Progenitor cell of endocrine pancreas (in vitro differentiated cells): ENCODE measurements around the gene RNASEH1. TPM values are rescaled to one million over a fixed set of nuclear protein-coding genes. Genes with fewer than 3 reads are reported as not detected.
A peak's percentile ranks its signal among the peaks of the same experiment; 100 is the strongest.

ENCODE experiments used
- DNase-seq: peaks from one replicate; pipeline ENCODE4 v3.0.0; 2021; ENCODE audit warnings: low spot score; ENCODE audit not compliant: unreplicated experiment
- H3K27ac Mint-ChIP-seq: 2 replicates; pipeline ENCODE4 v1.8.0; 2021; ENCODE audit warnings: mild to moderate bottlenecking, moderate library complexity, mixed read lengths
- H3K27me3 Mint-ChIP-seq: 2 replicates; pipeline ENCODE4 v1.8.0; 2021; ENCODE audit warnings: mixed read lengths
- H3K36me3 Mint-ChIP-seq: 2 replicates; pipeline ENCODE4 v1.8.0; 2022; ENCODE audit warnings: mixed read lengths; ENCODE audit not compliant: insufficient read depth
- H3K4me1 Mint-ChIP-seq: 2 replicates; pipeline ENCODE4 v1.8.0; 2021; ENCODE audit warnings: low read depth, mixed read lengths
- H3K4me3 Mint-ChIP-seq: 2 replicates; pipeline ENCODE4 v1.8.0; 2021; ENCODE audit warnings: low read depth, mild to moderate bottlenecking, moderate library complexity, mixed read lengths
- H3K9me3 Mint-ChIP-seq: 2 replicates; pipeline ENCODE4 v1.8.0; 2021; ENCODE audit warnings: low read depth, mixed read lengths
- CTCF ChIP-seq: fragments of 200-600 bp; sonication (generic); IDR thresholded peaks from one replicate; pipeline ENCODE4 v1.5.0; 2021; ENCODE audit warnings: antibody characterized with exemption, mild to moderate bottlenecking; ENCODE audit not compliant: unreplicated experiment
- total RNA-seq: library from RNA; stranded (reverse); gene quantifications from 2 replicates; pipeline ENCODE4 v1.2.1, GENCODE V29; 2021

Gene RNASEH1
- total RNA-seq, 1 donor from 2014 or later = 18.5 TPM

GRCh38 chr2:3595985-3596384 is 37.9 kb upstream of the RNASEH1 start:
- Mint-ChIP-seq H3K4me3 (no peak overlapping the region), H3K4me1 (peaks cover 8% of the 10 kb centered on the region), H3K27me3 (peaks cover 8% of the 10 kb centered on the region), H3K27ac (no peak overlapping the region), H3K9me3 (no peaks in the 10 kb centered on the region), H3K36me3 (peaks cover 9% of the 10 kb centered on the region)
- no peak for DNase-seq
- no peak for TF ChIP-seq CTCF

GRCh38 chr2:3595404-3595803 is 37.3 kb upstream of the RNASEH1 start:
- peaks cover 8% of the 10 kb centered on the region for H3K27me3 Mint-ChIP-seq
- no peak for TF ChIP-seq CTCF
- peaks cover 9% of the 10 kb centered on the region for H3K36me3 Mint-ChIP-seq
- DNase-seq = no peak
- no peak overlapping the region for H3K27ac Mint-ChIP-seq
- H3K4me1 Mint-ChIP-seq = peaks cover 8% of the 10 kb centered on the region
- H3K4me3 Mint-ChIP-seq = no peak overlapping the region
- no peaks in the 10 kb centered on the region for H3K9me3 Mint-ChIP-seq

GRCh38 chr2:3594493-3595281 is 36.6 kb upstream of the RNASEH1 start, which contains the start of gene COLEC11:
TSS of gene COLEC11 (plus strand) at chr2:3595112. CDS start at chr2:3604341, 9,229 bp downstream.
- Mint-ChIP-seq H3K4me1 (peaks cover 8% of the 10 kb centered on the region), H3K36me3 (peaks cover 10% of the 10 kb centered on the region), H3K4me3 (no peak within 1 kb of the TSS), H3K27me3 (peaks cover 8% of the 10 kb centered on the region), H3K27ac (no peak within 1 kb of the TSS), H3K9me3 (peaks cover 2% of the 10 kb centered on the region)
- peak; percentile 36 for TF ChIP-seq CTCF
- DNase-seq = no peak

- Mint-ChIP-seq H3K9me3 (peaks cover 7% of the 10 kb centered on the region), H3K4me1 (peaks cover 6% of the 10 kb centered on the region), H3K4me3 (no peak overlapping the region), H3K36me3 (peaks cover 21% of the 10 kb centered on the region), H3K27me3 (no peaks in the 10 kb centered on the region), H3K27ac (peak overlapping the region; percentile 1)
- no peak for TF ChIP-seq CTCF
- no peak for DNase-seq
Measured at GRCh38 chr2:3589086-3589485, 31.0 kb upstream of the RNASEH1 start.

GRCh38 chr2:3588084-3588483 is 30.0 kb upstream of the RNASEH1 start:
- H3K27ac Mint-ChIP-seq = no peak overlapping the region

More at GRCh38 chr2:3588084-3588483, 30.0 kb upstream of the RNASEH1 start:
- Mint-ChIP-seq H3K36me3 (peaks cover 18% of the 10 kb centered on the region), H3K27me3 (no peaks in the 10 kb centered on the region), H3K4me3 (no peak overlapping the region), H3K9me3 (peaks cover 7% of the 10 kb centered on the region), H3K4me1 (peaks cover 6% of the 10 kb centered on the region)
- DNase-seq = no peak
- TF ChIP-seq CTCF = no peak
